AG09309 (cell line): ENCODE results near the gene WDR70.
A peak's percentile ranks its signal among the peaks of the same experiment; 100 is the strongest.
"Not testable (repeated sequence)": the region's sequence is repeated elsewhere in the genome, so short reads cannot be mapped to it uniquely, and the experiment has no call there.

Source experiments
- DNase-seq: peaks from one replicate; pipeline ENCODE4 v3.0.0-alpha.2; 2010; ENCODE audit warnings: low read depth
- H3K4me3 ChIP-seq: 2 replicates; pipeline ENCODE4 v1.5.1; 2011; ENCODE audit warnings: mild to moderate bottlenecking, low read depth, low read length, moderate library complexity; ENCODE audit not compliant: control insufficient read depth
- CTCF ChIP-seq: IDR thresholded peaks from 2 replicates; pipeline ENCODE4 v1.5.1; 2011; ENCODE audit warnings: mild to moderate bottlenecking, low read depth, low read length, inconsistent platforms; ENCODE audit not compliant: insufficient read depth, control insufficient read depth; ENCODE audit errors: missing control alignments

The WDR70 gene

GRCh38 chr5:37786416-37786815 is 407.3 kb downstream of the WDR70 start:
- no peak for DNase-seq
- no peak for TF ChIP-seq CTCF
- H3K4me3 ChIP-seq: no peak overlapping the region

GRCh38 chr5:37786862-37787519 is 407.9 kb downstream of the WDR70 start:
- no peak for TF ChIP-seq CTCF
- DNase-seq: peak; percentile 55
- no peak overlapping the region for H3K4me3 ChIP-seq

GRCh38 chr5:37787742-37788141 is 408.6 kb downstream of the WDR70 start:
- no peak overlapping the region for H3K4me3 ChIP-seq
- TF ChIP-seq CTCF: no peak
- no peak for DNase-seq

- TF ChIP-seq CTCF: no peak
- H3K4me3 ChIP-seq: no peak overlapping the region
- DNase-seq: no peak
Observed at GRCh38 chr5:37789991-37790390, 410.9 kb downstream of the WDR70 start.

- H3K4me3 ChIP-seq: no peak overlapping the region
- DNase-seq: no peak
- no peak for TF ChIP-seq CTCF
Observed at GRCh38 chr5:37791321-37791720, 412.2 kb downstream of the WDR70 start.

GRCh38 chr5:37792975-37793631 is 414.0 kb downstream of the WDR70 start:
- no peak for TF ChIP-seq CTCF
- no peak overlapping the region for H3K4me3 ChIP-seq
- DNase-seq: no peak

- H3K4me3 ChIP-seq, DNase-seq: not testable (repeated sequence)
Observed at GRCh38 chr5:37795292-37795691, 416.2 kb downstream of the WDR70 start.

GRCh38 chr5:37796435-37796834 is 417.3 kb downstream of the WDR70 start:
- not testable (repeated sequence) for DNase-seq, H3K4me3 ChIP-seq
